Naive thymus-derived CD8-positive, alpha-beta T cell (primary cell): Measurements from ENCODE around the gene ABCD2. TPM values are rescaled to one million over a fixed set of nuclear protein-coding genes. Genes with fewer than 3 reads are reported as not detected.
"Not testable (repeated sequence)": the region's sequence is repeated elsewhere in the genome, so short reads cannot be mapped to it uniquely, and the experiment has no call there.

ENCODE experiments used
- ATAC-seq, 2 donors: fragments of 150-1000 bp; cut with Tn5 transposase in 1 of 2; sonication (Bioruptor Pico), chemical (Tn5 transposase) in 1 of 2; 1 replicate in 1 of 2; 2 replicates in 1 of 2; pipeline ENCODE4 v1.10.0; 2021; ENCODE audit warnings: mild to moderate bottlenecking in 2 of 2, moderate library complexity in 2 of 2
- POLR2A ChIA-PET: fragments of 350-600 bp; sonication (Branson Sonifier 250); formaldehyde crosslinking; loops from one replicate; lab custom pipeline; 2021; ENCODE audit warnings: antibody characterized with exemption; lab: Charles Lee
- DNase-seq, 10 donors: peaks; one replicate each; pipeline versions ENCODE4 v3.0.0 to v3.0.0-alpha.2; 2020 to 2022
- H3K27ac Mint-ChIP-seq, 10 donors: one replicate each; pipeline ENCODE4 v1.8.0; 2020 to 2022; ENCODE audit warnings: mild to moderate bottlenecking in 10 of 10, mixed read lengths in 10 of 10, moderate library complexity in 4 of 10, inconsistent platforms in 1 of 10
- H3K27me3 Mint-ChIP-seq, 5 donors: one replicate each; pipeline ENCODE4 v1.8.0; 2021 to 2022; ENCODE audit warnings: mixed read lengths in 5 of 5
- H3K36me3 Mint-ChIP-seq, 3 donors: one replicate each; pipeline ENCODE4 v1.8.0; 2020 to 2022; ENCODE audit warnings: mixed read lengths in 3 of 3, mild to moderate bottlenecking in 2 of 3, inconsistent platforms in 1 of 3
- H3K4me1 Mint-ChIP-seq, 4 donors: one replicate each; pipeline ENCODE4 v1.8.0; 2021 to 2022; ENCODE audit warnings: mixed read lengths in 4 of 4
- H3K4me3 Mint-ChIP-seq, 10 donors: one replicate each; pipeline ENCODE4 v1.8.0; 2020 to 2022; ENCODE audit warnings: mild to moderate bottlenecking in 10 of 10, mixed read lengths in 10 of 10, moderate library complexity in 6 of 10, inconsistent platforms in 1 of 10
- H3K9me3 Mint-ChIP-seq, 9 donors: one replicate each; pipeline ENCODE4 v1.8.0; 2020 to 2022; ENCODE audit warnings: mixed read lengths in 9 of 9, mild to moderate bottlenecking in 3 of 9, inconsistent platforms in 1 of 9, moderate library complexity in 1 of 9
- polyA plus RNA-seq, 3 donors: library from polyadenylated mRNA; unstranded; fragments of 300-500 nt; fragmentation: Illumina TruSeq; gene quantifications; one replicate each; pipeline ENCODE4 v1.2.3, GENCODE V29; 2021
- total RNA-seq, 8 experiments: library from RNA in 2 of 8; stranded (reverse) in 2 of 8; gene quantifications; one replicate each; pipeline ENCODE4 v1.2.3 and lab custom pipeline; 2021 to 2026

The ABCD2 gene
- total and polyA plus RNA-seq, 5 experiments from 2014 or later, result 12.1 to 23.3 (median 14.0) TPM

DNA sequence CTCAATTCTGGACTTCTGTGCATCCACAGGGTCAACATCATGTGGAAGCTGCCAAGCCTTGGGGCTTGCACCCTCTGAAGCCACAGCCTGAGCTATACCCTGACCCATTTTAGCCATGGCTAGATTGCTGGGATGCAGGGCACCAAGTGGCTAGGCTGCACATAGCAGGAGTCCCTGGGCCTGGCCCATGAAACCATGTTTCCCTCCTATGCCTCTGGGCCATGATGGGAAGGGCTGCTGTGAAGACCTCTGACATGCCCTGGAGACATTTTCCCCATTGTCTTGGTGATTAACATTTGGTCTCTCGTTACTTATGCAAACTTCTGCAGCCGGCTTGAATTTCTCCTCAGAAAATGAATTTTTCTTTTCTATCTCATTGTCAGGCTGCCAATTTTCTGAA, 92.6 kb downstream of the ABCD2 start:
- Mint-ChIP-seq H3K9me3 (peaks cover 11 to 38% (median 20%) of the 10 kb centered on the region in 9 donors), H3K27me3 (no peaks in the 10 kb centered on the region), H3K4me3 (no peak overlapping the region), H3K36me3 (peaks cover 30 to 42% (median 33%) of the 10 kb centered on the region in 3 donors), H3K4me1 (no peaks in the 10 kb centered on the region), H3K27ac (no peak overlapping the region)
- DNase-seq, result no peak
- no peak for ATAC-seq
- POLR2A ChIA-PET, result no interaction called here

DNA sequence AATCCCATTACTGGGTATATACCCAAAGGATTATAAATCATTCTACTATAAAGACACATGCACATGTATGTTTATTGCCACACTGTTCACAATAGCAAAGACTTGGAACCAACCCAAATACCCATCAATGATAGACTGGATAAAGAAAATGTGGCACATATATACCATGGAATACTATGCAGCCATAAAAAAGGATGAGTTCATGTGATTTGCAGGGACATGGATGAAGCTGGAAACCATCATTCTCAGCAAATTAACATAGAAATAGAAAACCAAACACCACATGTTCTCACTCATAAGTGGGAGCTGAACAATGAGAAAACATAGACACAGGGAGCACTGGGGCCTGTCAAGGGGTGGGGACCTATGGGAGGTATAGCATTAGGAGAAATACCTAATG, 97.4 kb downstream of the ABCD2 start:
- H3K27ac Mint-ChIP-seq, POLR2A ChIA-PET, H3K27me3 Mint-ChIP-seq, H3K4me1 Mint-ChIP-seq, ATAC-seq, H3K4me3 Mint-ChIP-seq, DNase-seq: not testable (repeated sequence)
- peaks cover 8 to 66% (median 28%) of the 10 kb centered on the region in 9 donors for H3K9me3 Mint-ChIP-seq
- H3K36me3 Mint-ChIP-seq, result peaks cover 16 to 46% (median 38%) of the 10 kb centered on the region in 3 donors

DNA sequence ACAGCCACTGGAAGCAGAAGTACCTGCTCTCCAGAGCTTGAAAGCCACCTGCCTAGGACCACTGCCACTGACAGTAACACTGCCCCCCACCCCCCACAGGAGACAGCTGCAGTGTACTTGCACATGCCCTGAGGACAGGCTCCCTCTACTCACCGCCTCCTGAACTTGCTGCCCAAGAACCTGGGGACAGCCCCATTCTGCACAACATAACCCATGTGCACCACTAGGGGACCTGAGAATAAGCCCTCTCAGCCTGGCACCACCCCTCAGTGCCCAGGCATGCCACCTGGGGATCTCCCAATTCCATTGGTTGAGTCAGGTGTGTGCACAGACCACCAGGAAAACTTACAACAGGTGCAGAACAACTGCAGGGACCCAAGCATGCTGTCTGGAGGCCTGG, 109.6 kb downstream of the ABCD2 start:
- Mint-ChIP-seq H3K36me3 (peaks cover 12 to 44% (median 27%) of the 10 kb centered on the region in 3 donors), H3K27me3 (no peaks in the 10 kb centered on the region), H3K4me3 (no peak overlapping the region), H3K9me3 (peaks cover 7 to 32% (median 16%) of the 10 kb centered on the region in 9 donors), H3K4me1 (peaks cover 0 to 2% (median under 1%) of the 10 kb centered on the region in 4 donors), H3K27ac (no peak overlapping the region)
- DNase-seq (no peak), ATAC-seq (no peak)
- POLR2A ChIA-PET, result no interaction called here

DNA sequence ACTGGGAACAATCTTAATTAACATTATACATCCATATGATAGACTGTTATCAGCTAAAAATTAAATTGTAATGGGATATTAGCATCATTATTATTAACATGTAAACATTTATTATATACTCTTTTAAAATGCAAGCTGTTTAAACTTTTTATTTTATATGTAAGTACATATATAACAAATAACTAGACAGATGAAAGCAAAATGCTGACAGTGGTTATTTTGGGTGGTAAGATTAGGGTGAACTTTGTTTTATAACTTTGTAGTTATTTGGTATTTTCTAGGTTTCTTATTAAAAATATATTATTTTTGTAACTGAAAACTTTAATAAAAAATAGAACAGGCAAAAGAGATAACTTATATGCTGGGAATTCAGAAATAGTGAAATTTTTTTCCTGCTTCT, 114.0 kb downstream of the ABCD2 start:
- Mint-ChIP-seq H3K4me3 (no peak overlapping the region), H3K27me3 (no peaks in the 10 kb centered on the region), H3K9me3 (peaks cover 0 to 5% (median under 1%) of the 10 kb centered on the region in 9 donors), H3K27ac (no peak overlapping the region), H3K36me3 (peaks cover 5 to 26% (median 18%) of the 10 kb centered on the region in 3 donors), H3K4me1 (no peaks in the 10 kb centered on the region)
- POLR2A ChIA-PET, result no interaction called here
- no peak for ATAC-seq
- no peak for DNase-seq

DNA sequence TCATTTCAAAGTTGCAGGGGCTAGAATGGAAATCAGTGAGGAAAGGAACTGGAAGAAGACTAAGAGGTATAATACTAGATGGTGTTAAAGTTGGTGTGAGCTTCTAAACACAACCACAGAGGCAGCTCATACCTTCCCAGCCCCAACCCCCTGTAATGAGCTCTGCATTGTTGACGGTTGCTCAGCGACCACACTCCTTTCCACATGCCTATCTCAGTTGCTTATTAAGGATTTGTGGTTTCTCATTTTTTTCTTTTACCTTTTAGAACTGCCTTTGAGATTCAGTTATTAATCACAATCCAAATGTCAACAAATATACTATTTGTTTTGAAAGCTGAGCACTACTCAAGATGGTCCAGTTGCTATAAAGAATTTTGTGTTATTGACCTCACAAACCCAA, 114.6 kb downstream of the ABCD2 start:
- ATAC-seq (no peak), DNase-seq (no peak)
- Mint-ChIP-seq H3K4me3 (no peak overlapping the region), H3K27ac (no peak overlapping the region), H3K36me3 (peaks cover 5 to 24% (median 18%) of the 10 kb centered on the region in 3 donors), H3K4me1 (no peaks in the 10 kb centered on the region), H3K27me3 (no peaks in the 10 kb centered on the region), H3K9me3 (peaks cover 0 to 5% (median 0%) of the 10 kb centered on the region in 9 donors)
- POLR2A ChIA-PET, result no interaction called here

DNA sequence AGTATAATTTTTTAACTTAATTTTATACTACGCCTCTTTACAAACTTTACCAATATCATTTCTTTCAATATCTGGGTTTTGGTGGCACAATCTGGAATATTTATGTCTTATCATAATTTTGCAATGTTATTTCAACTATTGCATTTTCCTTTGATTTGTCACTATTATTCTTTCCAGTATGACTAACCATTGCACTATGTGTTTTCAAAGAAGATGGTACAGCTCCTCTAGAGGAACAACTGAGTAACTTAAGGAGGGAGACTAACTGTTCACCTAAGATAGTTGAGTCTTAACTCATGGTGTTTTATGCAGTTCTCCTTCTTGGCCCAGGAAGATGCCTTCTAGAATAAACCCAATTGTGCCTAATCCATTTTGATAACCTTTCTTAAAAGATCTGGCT, 116.2 kb downstream of the ABCD2 start:
- no peaks in the 10 kb centered on the region for H3K4me1 Mint-ChIP-seq
- H3K27ac Mint-ChIP-seq, result peak overlapping the region in 1 of 10 donors; percentile 22
- H3K4me3 Mint-ChIP-seq, result no peak overlapping the region
- H3K36me3 Mint-ChIP-seq, result peaks cover 5 to 21% (median 18%) of the 10 kb centered on the region in 3 donors
- POLR2A ChIA-PET, result no interaction called here
- no peak for DNase-seq
- H3K27me3 Mint-ChIP-seq, result no peaks in the 10 kb centered on the region
- no peak for ATAC-seq
- H3K9me3 Mint-ChIP-seq, result peaks cover 0 to 3% (median 0%) of the 10 kb centered on the region in 9 donors

DNA sequence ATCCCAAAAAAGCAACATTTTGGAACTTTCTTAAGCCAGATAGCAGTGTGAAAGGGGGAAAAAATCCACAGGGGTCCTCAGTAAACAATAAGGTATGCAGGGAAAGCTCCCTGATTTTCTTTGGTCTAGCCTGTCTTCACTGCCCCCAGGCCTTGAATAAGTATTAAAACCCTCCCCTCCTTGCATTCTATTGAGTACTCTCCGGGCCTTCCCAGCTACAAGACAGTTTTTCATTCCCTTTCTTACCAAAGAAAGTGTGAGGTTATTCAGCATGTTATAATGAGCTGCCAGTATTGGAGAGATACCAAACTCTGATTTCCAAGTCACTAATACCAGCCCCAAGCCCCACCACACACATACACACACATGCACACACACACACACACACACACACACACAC, 116.9 kb downstream of the ABCD2 start:
- H3K4me1 Mint-ChIP-seq, result no peaks in the 10 kb centered on the region

More for the DNA sequence above, 116.9 kb downstream of the ABCD2 start:
- Mint-ChIP-seq H3K27ac (no peak overlapping the region), H3K9me3 (peaks cover 0 to 3% (median 0%) of the 10 kb centered on the region in 9 donors), H3K27me3 (no peaks in the 10 kb centered on the region), H3K4me3 (no peak overlapping the region), H3K36me3 (peaks cover 5 to 22% (median 18%) of the 10 kb centered on the region in 3 donors)
- POLR2A ChIA-PET, result no interaction called here
- no peak for ATAC-seq
- DNase-seq, result no peak

Other genes with a start within 250 kb of the ABCD2 start
- 10 to 100 TPM in 1 of 2 experiments, 1 to 10 TPM in 1; 9.5 to 12.1 TPM for gene KIF21A, start 176.7 kb downstream of the ABCD2 start, total RNA-seq
- 1 to 10 TPM; 2.8 to 7.7 (median 5.0) TPM for gene KIF21A, start 176.7 kb downstream of the ABCD2 start, polyA plus RNA-seq